HG02870 (cell line): ENCODE data around the gene GTF3C5.
"Not testable (repeated sequence)": the region's sequence is repeated elsewhere in the genome, so short reads cannot be mapped to it uniquely, and the experiment has no call there.

Source experiments
- ATAC-seq: cut with Tn5 transposase; IDR thresholded peaks from one replicate; pipeline ENCODE4 v1.9.1; 2021; ENCODE audit warnings: mild to moderate bottlenecking, moderate library complexity; ENCODE audit not compliant: unreplicated experiment

Gene GTF3C5

GRCh38 chr9:133066181-133066983 is 35.6 kb downstream of the GTF3C5 start:
- ATAC-seq: no peak

DNA sequence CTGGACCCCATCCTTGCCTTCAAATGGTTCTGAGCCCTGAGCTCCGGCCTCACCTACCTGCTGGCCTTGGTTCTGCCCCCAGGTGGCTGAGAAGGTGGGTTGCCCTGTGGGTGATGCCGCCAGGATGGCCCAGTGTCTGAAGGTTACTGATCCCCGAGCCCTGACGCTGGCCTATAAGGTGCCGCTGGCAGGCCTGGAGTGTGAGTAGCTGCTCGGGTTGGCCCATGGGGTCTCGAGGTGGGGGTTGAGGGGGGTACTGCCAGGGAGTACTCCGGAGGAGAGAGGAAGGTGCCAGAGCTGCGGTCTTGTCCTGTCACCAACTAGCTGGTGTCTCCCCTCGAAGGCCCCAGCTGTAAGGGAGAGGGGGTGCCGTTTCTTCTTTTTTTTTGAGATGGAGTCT is 36.2 kb downstream of the GTF3C5 start:
- no peak for ATAC-seq

- ATAC-seq: no peak
Observed at GRCh38 chr9:133067813-133068212, 37.0 kb downstream of the GTF3C5 start.

- ATAC-seq: not testable (repeated sequence)
Observed at GRCh38 chr9:133068431-133068830, 37.6 kb downstream of the GTF3C5 start.

DNA sequence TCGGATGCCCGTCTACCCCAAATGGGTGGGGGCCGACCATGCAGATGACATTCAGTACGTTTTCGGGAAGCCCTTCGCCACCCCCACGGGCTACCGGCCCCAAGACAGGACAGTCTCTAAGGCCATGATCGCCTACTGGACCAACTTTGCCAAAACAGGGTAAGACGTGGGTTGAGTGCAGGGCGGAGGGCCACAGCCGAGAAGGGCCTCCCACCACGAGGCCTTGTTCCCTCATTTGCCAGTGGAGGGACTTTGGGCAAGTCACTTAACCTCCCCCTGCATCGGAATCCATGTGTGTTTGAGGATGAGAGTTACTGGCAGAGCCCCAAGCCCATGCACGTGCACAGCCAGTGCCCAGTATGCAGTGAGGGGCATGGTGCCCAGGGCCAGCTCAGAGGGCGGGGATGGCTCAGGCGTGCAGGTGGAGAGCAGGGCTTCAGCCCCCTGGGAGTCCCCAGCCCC is 39.7 kb downstream of the GTF3C5 start:
- ATAC-seq: not testable (repeated sequence)

- not testable (repeated sequence) for ATAC-seq
Observed at GRCh38 chr9:133070985-133071384, 40.2 kb downstream of the GTF3C5 start.

DNA sequence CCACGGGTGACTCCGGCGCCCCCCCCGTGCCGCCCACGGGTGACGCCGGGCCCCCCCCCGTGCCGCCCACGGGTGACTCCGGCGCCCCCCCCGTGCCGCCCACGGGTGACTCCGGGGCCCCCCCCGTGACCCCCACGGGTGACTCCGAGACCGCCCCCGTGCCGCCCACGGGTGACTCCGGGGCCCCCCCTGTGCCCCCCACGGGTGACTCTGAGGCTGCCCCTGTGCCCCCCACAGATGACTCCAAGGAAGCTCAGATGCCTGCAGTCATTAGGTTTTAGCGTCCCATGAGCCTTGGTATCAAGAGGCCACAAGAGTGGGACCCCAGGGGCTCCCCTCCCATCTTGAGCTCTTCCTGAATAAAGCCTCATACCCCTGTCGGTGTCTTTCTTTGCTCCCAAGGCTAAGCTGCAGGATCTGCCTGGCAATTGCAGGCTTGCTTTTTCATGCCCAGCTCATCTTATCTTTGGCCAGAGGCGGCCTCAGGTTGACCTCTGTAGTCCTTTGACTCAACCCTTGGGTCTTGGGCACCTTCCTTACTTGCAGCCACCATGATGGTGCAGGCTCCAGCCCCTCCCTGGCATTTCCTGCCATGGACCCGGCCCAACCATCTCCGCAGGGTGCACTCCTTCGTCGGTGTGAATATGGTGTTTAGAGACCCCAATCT is 40.8 kb downstream of the GTF3C5 start:
- no peak for ATAC-seq

DNA sequence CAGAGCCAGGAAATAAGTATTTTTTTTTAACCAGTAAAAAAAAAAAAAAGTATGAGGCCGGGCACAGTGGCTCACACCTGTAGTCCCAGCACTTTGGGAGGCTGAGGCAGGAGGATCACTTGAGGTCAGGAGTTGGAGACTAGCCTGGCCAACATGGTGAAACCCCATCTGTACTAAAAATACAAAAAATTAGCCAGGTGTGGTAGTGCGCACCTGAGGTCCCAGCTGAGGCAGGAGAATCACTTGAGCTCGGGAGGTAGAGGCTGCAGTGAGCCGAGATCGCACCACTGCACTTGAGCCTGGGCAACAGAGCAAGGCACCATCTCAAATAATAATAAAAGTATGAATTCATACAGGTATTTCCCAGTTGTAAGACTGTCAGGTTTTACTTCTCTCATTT is 41.4 kb downstream of the GTF3C5 start:
- not testable (repeated sequence) for ATAC-seq

DNA sequence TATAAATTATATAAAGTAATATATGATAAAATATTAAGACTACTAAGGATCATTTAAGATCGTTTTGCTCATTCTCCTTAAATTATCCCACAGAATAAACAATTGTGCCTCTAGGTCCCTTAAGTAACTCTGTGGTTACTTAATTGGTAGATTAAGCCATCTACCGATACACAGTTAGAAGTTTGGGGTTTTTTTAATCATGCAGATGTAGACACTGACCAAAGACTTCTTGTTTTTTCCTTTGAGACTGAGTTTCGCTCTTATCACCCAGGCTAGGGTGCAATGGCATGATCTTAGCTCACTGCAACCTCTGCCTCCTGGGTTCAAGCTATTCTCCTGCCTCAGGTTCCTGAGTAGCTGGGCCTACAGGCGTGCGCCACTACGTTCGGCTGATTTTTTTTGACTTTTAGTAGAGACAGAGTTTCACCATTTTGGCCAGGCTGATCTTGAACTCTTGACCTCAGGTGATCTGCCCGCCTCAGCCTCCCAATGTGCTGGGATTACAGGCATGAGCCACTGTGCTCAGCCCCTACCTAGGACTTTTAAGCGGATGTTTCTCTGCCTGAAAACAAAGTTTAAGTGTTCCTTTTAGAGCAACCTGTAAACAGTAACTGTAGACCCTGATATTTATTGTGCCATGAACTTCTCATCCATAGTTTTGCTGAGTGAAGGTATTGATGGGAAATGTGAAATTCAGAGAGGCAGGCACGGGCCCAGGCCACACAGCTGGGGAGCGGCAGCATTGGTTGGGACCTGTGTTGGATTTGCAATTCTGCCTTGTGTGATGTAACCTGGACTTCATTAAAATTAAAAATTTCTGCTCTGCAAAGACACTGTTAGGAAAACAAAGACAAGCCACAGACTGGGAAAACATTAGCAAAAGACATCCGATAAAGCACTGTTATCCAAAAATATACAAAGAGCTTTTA is 42.6 kb downstream of the GTF3C5 start:
- ATAC-seq: no peak

DNA sequence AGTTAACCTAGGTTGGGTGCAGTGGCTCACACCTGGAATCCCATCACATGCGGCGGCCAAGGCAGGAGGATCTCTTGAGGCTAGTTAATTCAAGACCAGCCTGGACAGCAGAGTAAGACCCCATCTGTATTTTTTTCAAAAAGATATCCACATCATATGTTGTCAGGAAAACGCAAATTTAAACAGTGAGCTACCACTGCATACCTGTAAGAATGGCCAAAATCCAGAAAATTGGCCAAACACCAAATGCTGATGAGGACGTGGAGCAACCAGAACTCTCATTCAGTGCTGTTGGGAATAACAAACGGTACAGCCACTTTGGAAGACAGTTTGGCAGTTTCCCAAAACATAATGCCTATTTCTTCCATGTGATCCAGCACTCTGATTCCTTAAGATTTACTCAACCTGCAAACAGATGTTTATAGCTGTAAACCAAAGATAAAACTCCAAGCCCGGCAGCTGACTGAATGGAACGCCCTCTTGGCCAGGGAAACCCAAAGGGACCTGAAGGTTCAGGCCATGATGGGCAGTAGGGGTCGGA is 43.4 kb downstream of the GTF3C5 start:
- ATAC-seq: no peak

DNA sequence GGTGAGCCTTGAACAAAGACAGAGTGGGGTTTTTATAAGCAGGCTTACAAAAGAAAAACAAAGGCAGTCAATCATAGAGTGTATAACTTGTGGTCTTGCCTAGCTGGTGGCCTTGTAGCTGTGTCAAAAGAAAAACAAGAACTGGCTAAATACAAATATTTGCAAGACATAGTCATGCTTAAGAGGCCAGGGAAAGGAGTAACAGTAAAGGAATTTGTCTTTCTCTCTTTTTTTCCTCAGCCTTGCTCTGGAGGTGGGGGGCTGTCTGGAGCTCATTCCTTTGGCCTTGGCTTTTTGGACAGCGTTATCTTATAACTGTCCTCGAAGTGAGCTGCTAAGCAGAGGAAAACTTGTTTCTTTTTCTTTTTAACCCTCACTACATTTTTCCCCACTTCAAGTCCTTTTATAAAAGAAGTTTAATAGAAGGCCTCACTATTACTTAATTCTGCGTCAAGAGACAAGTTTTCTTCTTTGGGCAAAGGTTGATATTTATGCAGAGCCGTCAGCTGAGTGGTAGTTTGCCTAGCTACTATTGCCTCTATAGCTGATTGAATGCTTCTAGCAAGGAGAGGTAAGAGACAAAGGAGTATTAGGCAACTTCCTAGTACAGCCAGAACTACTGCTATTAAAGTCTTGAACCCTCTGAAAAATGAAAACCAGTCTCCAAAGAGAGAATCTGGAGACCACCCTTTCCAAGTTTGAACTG is 45.3 kb downstream of the GTF3C5 start:
- ATAC-seq: no peak

DNA sequence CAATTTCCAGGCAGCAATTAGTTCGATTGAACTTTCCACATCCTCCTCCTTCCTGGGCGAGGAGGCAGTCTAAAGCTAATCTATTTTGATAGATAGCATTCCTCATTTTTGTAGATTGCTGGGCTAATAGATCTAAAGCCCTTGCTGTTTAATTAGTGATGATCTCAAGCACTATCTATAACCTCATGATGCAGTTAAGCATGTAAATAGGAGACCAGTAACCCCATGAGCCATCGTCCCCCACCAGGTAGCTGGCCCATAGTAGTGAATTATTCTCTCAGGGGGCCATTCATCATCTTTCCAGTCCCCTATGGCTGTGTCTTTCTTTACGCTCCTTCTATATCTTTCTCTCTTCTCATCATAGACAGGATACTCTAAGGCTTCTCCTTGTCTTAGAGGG is 45.9 kb downstream of the GTF3C5 start:
- ATAC-seq: no peak

DNA sequence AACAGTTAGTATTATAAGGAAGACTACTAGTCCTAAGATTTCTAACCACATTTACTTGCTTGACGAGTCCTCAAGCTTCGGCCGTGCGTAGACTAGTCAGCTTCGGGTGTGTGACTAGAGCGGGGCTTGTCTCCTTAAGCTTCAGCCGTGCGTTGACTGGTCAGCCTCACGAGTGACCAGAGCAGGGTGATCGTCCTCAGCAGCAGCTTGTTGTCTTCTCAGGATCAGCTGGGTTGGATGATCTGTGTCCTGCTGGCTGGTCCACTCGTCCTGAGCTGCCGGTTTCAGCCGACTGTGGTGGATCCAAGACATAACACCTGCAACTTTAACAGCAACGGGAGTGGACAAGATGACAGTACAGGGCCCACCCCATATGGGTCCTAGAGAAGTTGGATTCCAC is 47.7 kb downstream of the GTF3C5 start:
- no peak for ATAC-seq

DNA sequence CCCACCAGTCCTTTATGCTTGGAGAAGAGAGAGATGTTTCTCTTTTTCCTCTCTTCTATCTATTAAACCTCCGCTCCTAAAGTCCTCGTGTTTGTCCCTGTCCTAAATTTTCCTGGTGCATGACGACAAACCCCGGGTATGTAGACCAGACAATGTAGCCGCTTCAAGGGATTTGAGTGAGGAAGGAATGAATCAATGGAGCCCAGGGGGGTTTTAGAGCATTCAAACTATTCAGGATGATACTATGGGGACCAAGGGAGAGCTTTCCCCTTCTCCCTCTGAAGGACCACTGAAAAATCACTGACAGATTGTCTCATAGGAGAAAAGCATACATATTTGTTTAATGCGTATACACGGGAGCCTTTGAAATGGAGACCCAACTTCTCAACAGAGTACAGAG is 49.4 kb downstream of the GTF3C5 start:
- no peak for ATAC-seq

DNA sequence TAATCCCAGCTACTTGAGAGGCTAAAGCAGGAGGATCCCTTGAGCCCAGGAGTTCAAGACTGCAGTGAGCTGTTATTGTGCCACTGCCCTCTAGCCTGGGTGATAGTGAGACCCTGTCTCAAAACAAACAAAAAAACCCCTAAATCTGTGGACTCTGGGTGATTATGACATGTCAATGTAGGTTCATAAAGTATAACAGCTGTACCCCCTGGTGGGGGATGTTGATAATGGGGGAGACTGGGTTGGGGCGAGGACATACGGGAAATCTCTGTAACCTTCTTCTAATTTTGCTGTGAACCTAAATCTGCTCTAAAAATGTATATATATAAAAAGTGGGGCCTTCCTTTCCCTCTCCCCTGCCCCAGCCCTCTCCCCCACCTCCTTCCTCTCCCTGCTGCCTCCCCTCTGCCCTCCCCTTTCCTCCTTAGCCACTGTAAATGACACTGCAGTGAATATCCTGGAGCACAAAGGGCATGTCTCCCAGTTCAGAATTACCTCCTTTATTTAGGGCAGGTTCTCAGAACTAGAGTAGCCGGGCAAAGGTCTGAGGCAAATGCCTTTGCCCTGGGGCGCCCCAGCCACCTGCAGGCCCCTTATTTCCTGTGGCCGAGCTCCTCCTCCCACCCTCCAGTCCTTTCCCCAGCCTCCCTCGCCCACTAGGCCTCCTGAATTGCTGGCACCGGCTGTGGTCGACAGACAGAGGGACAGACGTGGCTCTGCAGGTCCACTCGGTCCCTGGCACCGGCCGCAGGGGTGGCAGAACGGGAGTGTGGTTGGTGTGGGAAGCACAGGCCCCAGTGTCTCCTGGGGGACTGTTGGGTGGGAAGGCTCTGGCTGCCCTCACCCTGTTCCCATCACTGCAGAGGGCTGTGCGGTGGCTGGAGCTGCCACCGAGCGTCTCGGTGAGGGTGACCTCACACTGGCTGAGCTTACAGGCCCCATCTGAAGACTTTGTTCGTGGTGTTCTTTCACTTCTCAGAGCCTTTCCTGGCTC is 50.3 kb downstream of the GTF3C5 start:
- ATAC-seq: not testable (repeated sequence)

- ATAC-seq: not testable (repeated sequence)
Observed at GRCh38 chr9:133081957-133082644, 51.3 kb downstream of the GTF3C5 start.

- not testable (repeated sequence) for ATAC-seq
Observed at GRCh38 chr9:133083688-133084087, 52.9 kb downstream of the GTF3C5 start.

GRCh38 chr9:133086212-133086860 is 55.5 kb downstream of the GTF3C5 start:
- not testable (repeated sequence) for ATAC-seq
